ENCODE measurements around the gene MPL. TPM values are rescaled to one million over a fixed set of nuclear protein-coding genes. Genes with fewer than 3 reads are reported as not detected.

Gene MPL
- total and polyA plus RNA-seq, 2 of the 8 experiments (the other 6 are each of a cell fraction or from before 2014, with no cell fraction given): 0.08 TPM; not detected in 1

GRCh38 chr1:43296207-43296606 is 41.4 kb upstream of the MPL start:
- no peaks in the 10 kb centered on the region for H3K79me1 ChIP-seq (ENCODE audit: low read depth, low read length)
- H3K9me3 ChIP-seq (ENCODE audit: insufficient read depth in 2 of 2, low read depth in 1 of 2, low read length in 1 of 2): no peaks in the 10 kb centered on the region
- H2BK20ac ChIP-seq (ENCODE audit: low read length): no peak overlapping the region
- H3K4me1 ChIP-seq (replicated peaks in 1 of 4; ENCODE audit: control insufficient read depth in 3 of 4, insufficient read depth in 4 of 4, low read length in 3 of 4): peaks cover 1 to 8% (median 6%) of the 10 kb centered on the region in 4 experiments; a peak in 5 of 7 replicates
- FAIRE-seq (no peak), DNase-seq (ENCODE audit: low read depth in 1 of 2, low spot score in 2 of 2) (no peak)
- H3K23ac ChIP-seq (ENCODE audit: insufficient read length): no peak overlapping the region
- H3K4me3 ChIP-seq (ENCODE audit: extremely low read depth in 1 of 4, insufficient read depth in 2 of 4, low read depth in 3 of 4, low read length in 4 of 4): peak overlapping the region in 1 of 4 experiments; percentile 1; a peak in 1 of 8 replicates
- H2BK120ac ChIP-seq (replicated peaks; ENCODE audit: low read depth, low read length): no peak overlapping the region
- no peaks in the 10 kb centered on the region for H3K36me3 ChIP-seq (ENCODE audit: control insufficient read depth in 2 of 4, insufficient read depth in 4 of 4, low read length in 3 of 4)
- no peak overlapping the region for H2BK15ac ChIP-seq (ENCODE audit: low read length)
- H2BK5ac ChIP-seq (ENCODE audit: low read depth, low read length): no peak overlapping the region
- H2AK5ac ChIP-seq (ENCODE audit: low read depth, low read length): no peak overlapping the region
- H3K27ac ChIP-seq (ENCODE audit: low read depth, low read length): no peak overlapping the region
- H4K5ac ChIP-seq (ENCODE audit: insufficient read length, low read depth, low read length): peak overlapping the region; percentile 52
- H3K18ac ChIP-seq (ENCODE audit: extremely low read depth, low read length): no peak overlapping the region
- no peak overlapping the region for H4K91ac ChIP-seq (replicated peaks; ENCODE audit: insufficient read length, low read length)
- H4K20me1 ChIP-seq (replicated peaks in 1 of 2; ENCODE audit: control insufficient read depth in 1 of 2, insufficient read depth in 2 of 2, low read length in 2 of 2): no peaks in the 10 kb centered on the region
- H3K4me2 ChIP-seq (ENCODE audit: insufficient read depth in 1 of 2, low read depth in 2 of 2, low read length in 2 of 2): no peak overlapping the region
- H3K4ac ChIP-seq (replicated peaks; ENCODE audit: insufficient read length, low read depth, low read length): no peak overlapping the region
- no peak overlapping the region for H4K8ac ChIP-seq (ENCODE audit: extremely low read depth, insufficient read depth, low read length)
- H3K79me2 ChIP-seq (ENCODE audit: control insufficient read depth in 1 of 2, insufficient read depth in 2 of 2, low read length in 2 of 2): no peaks in the 10 kb centered on the region
- no peaks in the 10 kb centered on the region for H3K27me3 ChIP-seq (replicated peaks in 1 of 4; ENCODE audit: control insufficient read depth in 3 of 4, extremely low read depth in 1 of 4, insufficient read depth in 3 of 4, low read length in 3 of 4)
- H3K14ac ChIP-seq (ENCODE audit: insufficient read length): no peak overlapping the region
- WGBS, 2 experiments (ENCODE audit: extremely low coverage in 1 of 2, insufficient coverage in 1 of 2, insufficient read length in 1 of 2, insufficient replicate concordance in 2 of 2, low coverage in 1 of 2, low lambda C conversion rate in 2 of 2, missing lambda C conversion rate in 1 of 2): 67% methylated on average over 1 of the region's 1 CpG; no CpG with 5 or more reads in 1 of the 2 experiments
- H2BK12ac ChIP-seq (ENCODE audit: low read depth, low read length): no peak overlapping the region
- POLR2A ChIA-PET (ENCODE audit: partially characterized antibody): no interaction called here
- no peak overlapping the region for H3K9ac ChIP-seq (replicated peaks in 1 of 4; ENCODE audit: extremely low read depth in 1 of 4, low read depth in 3 of 4, low read length in 3 of 4)
- H3K56ac ChIP-seq (replicated peaks; ENCODE audit: insufficient read length, low read depth, low read length): no peak overlapping the region
- H2AFZ ChIP-seq (ENCODE audit: low read length): no peak overlapping the region
- H3K23me2 ChIP-seq (ENCODE audit: low read depth, low read length): no peaks in the 10 kb centered on the region; the same call in 1 of the 2 replicates
- CTCF ChIA-PET (ENCODE audit: partially characterized antibody): interaction anchor here (0.6 to 3.1 kb wide), 2 partner anchors 11 to 45 kb away, joined by 3 to 26 read pairs; partner anchors contain the start of gene C1orf210
- TF ChIP-seq CTBP2 (IDR thresholded peaks at IDR 0.05; ENCODE audit: borderline replicate concordance, insufficient read depth, insufficient read length, low read length): no peak
- TF ChIP-seq ATF3 (IDR thresholded peaks at IDR 0.05; ENCODE audit: insufficient read depth, low read depth, low read length): no peak
- TF ChIP-seq POLR2A (IDR thresholded peaks at IDR 0.05; ENCODE audit: control extremely low read depth in 1 of 2, low read depth in 2 of 2, low read length in 2 of 2): no peak
- no peak for TF ChIP-seq CREB1 (IDR thresholded peaks at IDR 0.05)
- no peak for TF ChIP-seq JUND (IDR thresholded peaks at IDR 0.05; ENCODE audit: low read length)
- no peak for TF ChIP-seq BACH1 (IDR thresholded peaks at IDR 0.05; ENCODE audit: low read length)
- TF ChIP-seq CHD1 (IDR thresholded peaks at IDR 0.05; ENCODE audit: low read depth, low read length): no peak
- TF ChIP-seq GABPA (IDR thresholded peaks at IDR 0.05; ENCODE audit: borderline replicate concordance, insufficient read depth, low read length): no peak
- TF ChIP-seq MAX (IDR thresholded peaks at IDR 0.05): no peak
